Panc1 (cell line): Measurements from ENCODE around the gene LRP1B. TPM values are rescaled to one million over a fixed set of nuclear protein-coding genes. Genes with fewer than 3 reads are reported as not detected.

Experiments
- ATAC-seq: fragments of 200-7000 bp; cut with Tn5 transposase; 2 replicates; pipeline ENCODE4 v1.9.1; 2020; ENCODE audit warnings: mild to moderate bottlenecking, moderate library complexity
- BruUV-seq: library from RNA; stranded (reverse); fragments of 400-500 nt; replicated peaks from 2 replicates; lab custom pipeline; 2021; lab: Mats Ljungman, UMichigan
- CTCF ChIA-PET: fragments of 300-600 bp; sonication (Branson Sonifier 250); formaldehyde crosslinking; loops from one replicate; lab custom pipeline; 2022; ENCODE audit warnings: antibody characterized with exemption; lab: Charles Lee
- POLR2A ChIA-PET: fragments of 300-600 bp; sonication (Branson Sonifier 250); formaldehyde crosslinking; loops from one replicate; lab custom pipeline; 2022; ENCODE audit warnings: antibody characterized with exemption; lab: Charles Lee
- DNase-seq: peaks from one replicate; pipeline ENCODE4 v3.0.0-alpha.2; 2010; ENCODE audit warnings: low read depth, low spot score
- H3K27ac ChIP-seq: 2 replicates; pipeline ENCODE4 v1.5.1; 2011; ENCODE audit warnings: mild to moderate bottlenecking, low read length, inconsistent platforms
- H3K27me3 ChIP-seq: fragments of 200-500 bp; sonication (Bioruptor generic); 2 replicates; pipeline ENCODE4 v1.6.0; 2014; ENCODE audit warnings: low read length, inconsistent platforms; ENCODE audit not compliant: control insufficient read depth, insufficient read depth
- H3K36me3 ChIP-seq: fragments of 200-500 bp; sonication (Bioruptor generic); 2 replicates; pipeline ENCODE4 v1.5.1; 2014; ENCODE audit warnings: inconsistent platforms, mild to moderate bottlenecking, low read length, moderate library complexity; ENCODE audit not compliant: control insufficient read depth, insufficient read depth
- H3K4me1 ChIP-seq: 2 replicates; pipeline ENCODE4 v1.5.1; 2011; ENCODE audit warnings: inconsistent platforms, mild to moderate bottlenecking, low read length, moderate library complexity; ENCODE audit not compliant: control insufficient read depth, insufficient read depth
- H3K4me3 ChIP-seq, 2 experiments: 2 replicates each; pipeline ENCODE4 v1.5.1; 2011 to 2012; ENCODE audit warnings: low read depth in 2 of 2, low read length in 2 of 2, mild to moderate bottlenecking in 2 of 2, inconsistent platforms in 1 of 2, moderate library complexity in 1 of 2
- H3K9me3 ChIP-seq: fragments of 200-500 bp; sonication (Bioruptor generic); 2 replicates; pipeline ENCODE4 v1.5.1; 2014; ENCODE audit warnings: low read depth, mild to moderate bottlenecking, inconsistent platforms, low read length, moderate library complexity; ENCODE audit not compliant: control insufficient read depth, insufficient read depth
- CTCF ChIP-seq: fragments of 450-650 bp; IDR thresholded peaks from 2 replicates; pipeline ENCODE4 v1.5.1; 2017; ENCODE audit warnings: mild to moderate bottlenecking
- POLR2AphosphoS5 ChIP-seq: IDR thresholded peaks from 2 replicates; pipeline ENCODE4 v1.6.1; 2012; ENCODE audit warnings: mild to moderate bottlenecking, low read depth, low read length, moderate library complexity
- REST ChIP-seq, 2 experiments: IDR thresholded peaks; 2 replicates each; pipeline ENCODE4 v1.6.1; 2011 to 2012; ENCODE audit warnings: low read depth in 2 of 2, control low read depth in 1 of 2, low read length in 1 of 2, mild to moderate bottlenecking in 1 of 2, moderate library complexity in 1 of 2; ENCODE audit not compliant: insufficient read depth in 1 of 2
- SIN3A ChIP-seq: IDR thresholded peaks from 2 replicates; pipeline ENCODE4 v1.6.1; 2012; ENCODE audit warnings: low read depth, mild to moderate bottlenecking, low read length, moderate library complexity, borderline replicate concordance; ENCODE audit not compliant: insufficient read depth
- TCF7L2 ChIP-seq: IDR thresholded peaks from 2 replicates; pipeline ENCODE4 v1.6.1; 2011; ENCODE audit warnings: mild to moderate bottlenecking, low read depth, low read length, inconsistent platforms
- in situ Hi-C: cut with HindIII; loops from 2 replicates; pipeline ENCODE4 v1.10.0; 2016; ENCODE audit warnings: low sequenced_read_pairs, low pct_unique_long_range_greater_than_20kb
- intact Hi-C: fragments of 100-400 bp; cut with micrococcal nuclease; formaldehyde crosslinking; loops from one replicate; pipeline ENCODE4 v1.10.0; 2022; ENCODE audit not compliant: unreplicated experiment
- total RNA-seq: library from RNA; stranded (reverse); gene quantifications from one replicate; pipeline ENCODE4 v1.2.1, GENCODE V29; 2021; ENCODE audit not compliant: unreplicated experiment

Gene LRP1B
- total RNA-seq, 1 experiment from 2014 or later: 0.54 TPM

- CTCF ChIA-PET: no interaction called here
- ATAC-seq (no peak), DNase-seq (no peak)
- H3K9me3 ChIP-seq: no peaks in the 10 kb centered on the region
- intact Hi-C loops: no loop called here
- no peak overlapping the region for H3K4me3 ChIP-seq
- TF ChIP-seq POLR2AphosphoS5 (no peak), TCF7L2 (no peak), REST (IDR thresholded peaks at IDR 0.05; ENCODE audit: insufficient read depth in 1 of 2, low read depth in 2 of 2, low read length in 1 of 2) (no peak), SIN3A (no peak), CTCF (no peak)
- no peaks in the 10 kb centered on the region for H3K4me1 ChIP-seq
- no TSS peak for BruUV-seq
- no peaks in the 10 kb centered on the region for H3K36me3 ChIP-seq
- POLR2A ChIA-PET: no interaction called here
- in situ Hi-C loops: no loop called here
- H3K27me3 ChIP-seq: no peaks in the 10 kb centered on the region
- no peak overlapping the region for H3K27ac ChIP-seq
Measured at GRCh38 chr2:141899740-141900139, 231.1 kb downstream of the LRP1B start.

- H3K9me3 ChIP-seq: no peaks in the 10 kb centered on the region
- ATAC-seq: no peak
- BruUV-seq: no TSS peak
- in situ Hi-C loops (no loop called here), intact Hi-C loops (no loop called here)
- POLR2A ChIA-PET: interaction anchor here (0.6 kb wide), 1 partner anchor 113 kb away, joined by 3 read pairs; no protein-coding TSS in a partner anchor
- DNase-seq: no peak
- TF ChIP-seq POLR2AphosphoS5: no peak
- no peak for TF ChIP-seq SIN3A
- TF ChIP-seq REST (IDR thresholded peaks at IDR 0.05; ENCODE audit: insufficient read depth in 1 of 2, low read depth in 2 of 2, low read length in 1 of 2): no peak
- TF ChIP-seq TCF7L2: no peak
- no peak for TF ChIP-seq CTCF
- H3K27ac ChIP-seq: no peak overlapping the region
- CTCF ChIA-PET: no interaction called here
- no peak overlapping the region for H3K4me3 ChIP-seq
- no peaks in the 10 kb centered on the region for H3K36me3 ChIP-seq
- H3K27me3 ChIP-seq: no peaks in the 10 kb centered on the region
- no peaks in the 10 kb centered on the region for H3K4me1 ChIP-seq
Measured at GRCh38 chr2:141889788-141890187, 241.0 kb downstream of the LRP1B start.
